ENCODE results near the gene CAMK1.

Gene CAMK1

GRCh38 chr3:9710174-9710739, 59.5 kb downstream of the CAMK1 start:
- DNase-seq (ENCODE audit: low read depth in 2 of 2) = no peak
